Esophagus muscularis mucosa (tissue), 4 donors: ENCODE data around the gene UNC13C. TPM values are rescaled to one million over a fixed set of nuclear protein-coding genes. Genes with fewer than 3 reads are reported as not detected.

Experiments used
- DNase-seq: peaks from one replicate; pipeline ENCODE4 v3.0.0-alpha.2; 2017; ENCODE audit errors: extremely low spot score
- H3K27ac ChIP-seq, 4 donors: fragments of 200-600 bp; sonication (generic); replicated peaks in 1 of 4; 1 replicate in 3 of 4; 2 replicates in 1 of 4; pipeline ENCODE4 v1.5.1; 2016 to 2019; ENCODE audit warnings: mild to moderate bottlenecking in 1 of 4
- H3K27me3 ChIP-seq, 4 donors: fragments of 200-600 bp; sonication (generic); one replicate each; pipeline versions ENCODE4 v1.5.1 to v1.6.0; 2016 to 2019
- H3K36me3 ChIP-seq, 4 donors: fragments of 200-600 bp; sonication (generic); one replicate each; pipeline ENCODE4 v1.5.1; 2016 to 2019
- H3K4me1 ChIP-seq, 4 donors: fragments of 200-600 bp; sonication (generic); one replicate each; pipeline ENCODE4 v1.5.1; 2016 to 2019
- H3K4me3 ChIP-seq, 4 donors: fragments of 200-600 bp; sonication (generic); 1 replicate in 2 of 4; 2 replicates in 2 of 4; pipeline ENCODE4 v1.5.1; 2016 to 2019; ENCODE audit warnings: mild to moderate bottlenecking in 4 of 4, moderate library complexity in 1 of 4
- H3K9me3 ChIP-seq, 4 donors: fragments of 200-600 bp; sonication (generic); 1 replicate in 3 of 4; 2 replicates in 1 of 4; pipeline ENCODE4 v1.5.1; 2016 to 2019
- CTCF ChIP-seq, 3 experiments: fragments of 200-600 bp in 2 of 3; fragments of 450-650 bp in 1 of 3; sonication (generic) in 2 of 3; IDR thresholded peaks; one replicate each; pipeline ENCODE4 v1.5.1; 2017 to 2019; ENCODE audit warnings: antibody characterized with exemption in 3 of 3, mild to moderate bottlenecking in 2 of 3, moderate library complexity in 1 of 3
- EP300 ChIP-seq: sonication (generic); formaldehyde crosslinking; IDR thresholded peaks from one replicate; pipeline ENCODE4 v1.6.1; 2017; ENCODE audit warnings: antibody characterized with exemption
- POLR2A ChIP-seq: fragments of 450-650 bp; IDR thresholded peaks from one replicate; pipeline ENCODE4 v1.6.1; 2017; ENCODE audit warnings: antibody characterized with exemption, moderate library complexity, mild to moderate bottlenecking, low read depth
- POLR2AphosphoS5 ChIP-seq, 2 donors: sonication (generic); formaldehyde crosslinking; IDR thresholded peaks; one replicate each; pipeline ENCODE4 v1.6.1; 2017; ENCODE audit warnings: antibody characterized with exemption in 2 of 2
- WGBS: methylation state at CpG from one replicate; pipeline ENCODE4 v1.1.5; 2018; 5-methylcytosine and 5-hydroxymethylcytosine counted together
- intact Hi-C: fragments of 100-400 bp; cut with DNase I; formaldehyde crosslinking; loops from one replicate; pipeline ENCODE4 v1.15.1; 2023
- total RNA-seq, 4 donors: library from RNA; depleted of rRNA; stranded (reverse); fragments of >200 nt; gene quantifications; one replicate each; pipeline versions ENCODE4 v1.1.0 to v1.2.1, GENCODE V29; 2016

Gene UNC13C
- total RNA-seq, 4 donors from 2014 or later = 0.17 to 4.2 (median 0.59) TPM

- Histone ChIP-seq H3K4me3 (no peak overlapping the region), H3K27me3 (no peaks in the 10 kb centered on the region), H3K4me1 (no peaks in the 10 kb centered on the region), H3K9me3 (no peaks in the 10 kb centered on the region), H3K36me3 (no peaks in the 10 kb centered on the region), H3K27ac (no peak overlapping the region)
- 36% methylated on average over 4 of the region's 4 CpGs for WGBS
- intact Hi-C loops = no loop called here
- no peak for DNase-seq
- TF ChIP-seq POLR2AphosphoS5 (IDR thresholded peaks at IDR 0.05) (no peak), CTCF (IDR thresholded peaks at IDR 0.05) (peak; percentile 9 to 46 (median 25))
These were observed 15.3 kb upstream of the UNC13C start for GRCh38 chr15:53962646-53963561.

- Histone ChIP-seq H3K27ac (no peak overlapping the region), H3K4me3 (no peak overlapping the region), H3K9me3 (no peaks in the 10 kb centered on the region), H3K27me3 (no peaks in the 10 kb centered on the region), H3K36me3 (no peaks in the 10 kb centered on the region), H3K4me1 (no peaks in the 10 kb centered on the region)
- no peak for DNase-seq
- TF ChIP-seq EP300 = no peak
- TF ChIP-seq POLR2A = no peak
- TF ChIP-seq CTCF (IDR thresholded peaks at IDR 0.05) = no peak
- no peak for TF ChIP-seq POLR2AphosphoS5 (IDR thresholded peaks at IDR 0.05)
- intact Hi-C loops = no loop called here
These were observed 14.4 kb upstream of the UNC13C start for GRCh38 chr15:53963801-53964200.

GRCh38 chr15:53974121-53974520 is 4.1 kb upstream of the UNC13C start:
- no peak for TF ChIP-seq EP300
- TF ChIP-seq CTCF (IDR thresholded peaks at IDR 0.05) = no peak
- no peak for TF ChIP-seq POLR2A
- no peak for TF ChIP-seq POLR2AphosphoS5 (IDR thresholded peaks at IDR 0.05)
- H3K27me3 ChIP-seq = peaks cover 0 to 7% (median 0%) of the 10 kb centered on the region in 4 donors
- H3K4me1 ChIP-seq = peaks cover 0 to 17% (median 14%) of the 10 kb centered on the region in 4 donors
- H3K36me3 ChIP-seq = no peaks in the 10 kb centered on the region
- DNase-seq = no peak
- H3K27ac ChIP-seq = no peak overlapping the region
- no peak overlapping the region for H3K4me3 ChIP-seq
- no peaks in the 10 kb centered on the region for H3K9me3 ChIP-seq
- intact Hi-C loops = loop anchor here (10.0 kb wide), 1 partner anchor 101 kb away; no protein-coding TSS in a partner anchor
- 82% methylated on average over 2 of the region's 2 CpGs for WGBS

- H3K9me3 ChIP-seq = no peaks in the 10 kb centered on the region
- no peaks in the 10 kb centered on the region for H3K36me3 ChIP-seq
- WGBS = 68% methylated on average over 3 of the region's 3 CpGs
- no peak overlapping the region for H3K27ac ChIP-seq
- intact Hi-C loops = loop anchor here (10.0 kb wide), 1 partner anchor 100 kb away; no protein-coding TSS in a partner anchor
- H3K4me1 ChIP-seq = peaks cover 0 to 18% (median 16%) of the 10 kb centered on the region in 4 donors
- peaks cover 0 to 7% (median 0%) of the 10 kb centered on the region in 4 donors for H3K27me3 ChIP-seq
- no peak overlapping the region for H3K4me3 ChIP-seq
- no peak for TF ChIP-seq POLR2A
- TF ChIP-seq CTCF (IDR thresholded peaks at IDR 0.05) = no peak
- TF ChIP-seq POLR2AphosphoS5 (IDR thresholded peaks at IDR 0.05) = no peak
- no peak for TF ChIP-seq EP300
- no peak for DNase-seq
These were observed 3.4 kb upstream of the UNC13C start for GRCh38 chr15:53974813-53975212.
